H1 (cell line): Measurements from ENCODE around the gene SPRYD3. TPM values are rescaled to one million over a fixed set of nuclear protein-coding genes. Genes with fewer than 3 reads are reported as not detected.

Experiments used
- CTCF ChIA-PET: fragments of 300-600 bp; sonication (Branson Sonifier 250); formaldehyde crosslinking; loops from one replicate; lab custom pipeline; 2021; ENCODE audit not compliant: partially characterized antibody; lab: Charles Lee
- POLR2A ChIA-PET: fragments of 300-600 bp; sonication (Branson Sonifier 250); formaldehyde crosslinking; loops from one replicate; lab custom pipeline; 2021; ENCODE audit warnings: inconsistent platforms; ENCODE audit not compliant: partially characterized antibody; lab: Charles Lee
- DNase-seq, 2 experiments: peaks; one replicate each; pipeline versions ENCODE4 v3.0.0 to v3.0.0-alpha.2; 2010 to 2022; ENCODE audit warnings: low spot score in 2 of 2, low read depth in 1 of 2, mixed read lengths in 1 of 2
- FAIRE-seq: peaks from 2 replicates; lab custom pipeline; 2011; peaks lifted over from hg19 to GRCh38; lab: Jason Lieb, UNC
- H2AFZ ChIP-seq: 2 replicates; pipeline ENCODE4 v1.8.1; 2012; ENCODE audit warnings: low read length, inconsistent platforms
- H2AK5ac ChIP-seq: 2 replicates; pipeline ENCODE4 v1.6.1; 2013; ENCODE audit warnings: low read depth, low read length
- H2BK120ac ChIP-seq: replicated peaks from 2 replicates; pipeline ENCODE3; 2013; ENCODE audit warnings: low read depth, low read length, inconsistent platforms
- H2BK12ac ChIP-seq: 2 replicates; pipeline ENCODE4 v1.6.1; 2013; ENCODE audit warnings: low read depth, low read length
- H2BK15ac ChIP-seq: 2 replicates; pipeline ENCODE4 v1.6.1; 2013; ENCODE audit warnings: low read length
- H2BK20ac ChIP-seq: 2 replicates; pipeline ENCODE4 v1.6.1; 2013; ENCODE audit warnings: low read length
- H2BK5ac ChIP-seq: 2 replicates; pipeline ENCODE4 v1.6.1; 2013; ENCODE audit warnings: low read depth, low read length
- H3K14ac ChIP-seq: 2 replicates; pipeline ENCODE4 v1.6.1; 2013; ENCODE audit warnings: inconsistent platforms; ENCODE audit not compliant: insufficient read length
- H3K18ac ChIP-seq: 2 replicates; pipeline ENCODE4 v1.6.1; 2013; ENCODE audit warnings: low read length; ENCODE audit errors: extremely low read depth
- H3K23ac ChIP-seq: 2 replicates; pipeline ENCODE4 v1.6.1; 2013; ENCODE audit warnings: inconsistent platforms; ENCODE audit not compliant: insufficient read length
- H3K23me2 ChIP-seq: 2 replicates; pipeline ENCODE4 v1.6.1; 2013; ENCODE audit warnings: low read depth, low read length
- H3K27ac ChIP-seq: 2 replicates; pipeline ENCODE4 v1.6.1; 2011; ENCODE audit warnings: low read depth, low read length, inconsistent platforms
- H3K27me3 ChIP-seq, 4 experiments: replicated peaks in 1 of 4; 1 replicate in 1 of 4; 2 replicates in 3 of 4; pipeline versions ENCODE4 v1.6.1 to v1.8.1; 2011 to 2013; ENCODE audit warnings: low read length in 3 of 4, mild to moderate bottlenecking in 3 of 4, inconsistent platforms in 2 of 4, mixed read lengths in 2 of 4, moderate library complexity in 1 of 4; ENCODE audit not compliant: control insufficient read depth in 3 of 4, insufficient read depth in 3 of 4; ENCODE audit errors: extremely low read depth in 1 of 4
- H3K36me3 ChIP-seq, 4 experiments: 2 replicates each; pipeline versions ENCODE4 v1.6.1 to v1.8.1; 2011 to 2013; ENCODE audit warnings: mild to moderate bottlenecking in 4 of 4, low read length in 3 of 4, moderate library complexity in 2 of 4, control low read depth in 1 of 4, inconsistent platforms in 1 of 4; ENCODE audit not compliant: insufficient read depth in 4 of 4, control insufficient read depth in 2 of 4
- H3K4ac ChIP-seq: replicated peaks from 2 replicates; pipeline ENCODE3; 2013; ENCODE audit warnings: low read length, low read depth, mixed read lengths, inconsistent platforms; ENCODE audit not compliant: insufficient read length
- H3K4me1 ChIP-seq, 4 experiments: replicated peaks in 1 of 4; 1 replicate in 1 of 4; 2 replicates in 3 of 4; pipeline versions ENCODE4 v1.6.1 to v1.8.1; 2011 to 2013; ENCODE audit warnings: low read length in 3 of 4, inconsistent platforms in 2 of 4, mixed read lengths in 1 of 4; ENCODE audit not compliant: insufficient read depth in 4 of 4, control insufficient read depth in 3 of 4
- H3K4me2 ChIP-seq, 2 experiments: 2 replicates each; pipeline versions ENCODE4 v1.6.1 to v1.8.1; 2011 to 2013; ENCODE audit warnings: low read depth in 2 of 2, low read length in 2 of 2, control low read depth in 1 of 2, inconsistent platforms in 1 of 2, mild to moderate bottlenecking in 1 of 2; ENCODE audit not compliant: insufficient read depth in 1 of 2
- H3K4me3 ChIP-seq, 4 experiments: fragments of 200-600, 300-600 bp in 1 of 4; sonication (generic), shearing (Covaris generic), sonication (Bioruptor Twin) in 1 of 4; 2 replicates each; pipeline versions ENCODE4 v1.5.1 to v1.8.1; 2011 to 2016; ENCODE audit warnings: low read length in 4 of 4, low read depth in 3 of 4, control low read depth in 2 of 4, inconsistent platforms in 2 of 4, mild to moderate bottlenecking in 2 of 4, mixed read lengths in 1 of 4, moderate library complexity in 1 of 4; ENCODE audit not compliant: insufficient read depth in 2 of 4; ENCODE audit errors: extremely low read depth in 1 of 4
- H3K56ac ChIP-seq: replicated peaks from 2 replicates; pipeline ENCODE3; 2013; ENCODE audit warnings: low read depth, mild to moderate bottlenecking, mixed read lengths, low read length, inconsistent platforms; ENCODE audit not compliant: insufficient read length
- H3K79me1 ChIP-seq: 2 replicates; pipeline ENCODE4 v1.6.1; 2013; ENCODE audit warnings: low read depth, low read length, control low read depth
- H3K79me2 ChIP-seq, 2 experiments: 2 replicates each; pipeline versions ENCODE4 v1.6.1 to v1.8.1; 2012 to 2013; ENCODE audit warnings: low read length in 2 of 2, mild to moderate bottlenecking in 2 of 2, inconsistent platforms in 1 of 2; ENCODE audit not compliant: insufficient read depth in 2 of 2, control insufficient read depth in 1 of 2
- H3K9ac ChIP-seq, 4 experiments: replicated peaks in 1 of 4; 1 replicate in 1 of 4; 2 replicates in 3 of 4; pipeline versions ENCODE4 v1.6.1 to v1.8.1; 2011 to 2013; ENCODE audit warnings: low read depth in 3 of 4, low read length in 3 of 4, control low read depth in 2 of 4, mild to moderate bottlenecking in 2 of 4, moderate library complexity in 2 of 4, inconsistent platforms in 1 of 4; ENCODE audit errors: extremely low read depth in 1 of 4
- H3K9me3 ChIP-seq, 2 experiments: 2 replicates each; pipeline versions ENCODE4 v1.6.1 to v1.8.1; 2012 to 2013; ENCODE audit warnings: mild to moderate bottlenecking in 2 of 2, moderate library complexity in 2 of 2, control low read depth in 1 of 2, inconsistent platforms in 1 of 2, low read depth in 1 of 2, low read length in 1 of 2, mixed read lengths in 1 of 2; ENCODE audit not compliant: insufficient read depth in 2 of 2
- H4K20me1 ChIP-seq, 2 experiments: replicated peaks in 1 of 2; 2 replicates each; pipeline versions ENCODE3 to v1.8.1; 2011 to 2013; ENCODE audit warnings: inconsistent platforms in 2 of 2, low read length in 2 of 2, mild to moderate bottlenecking in 1 of 2; ENCODE audit not compliant: insufficient read depth in 2 of 2, control insufficient read depth in 1 of 2
- H4K5ac ChIP-seq: 2 replicates; pipeline ENCODE4 v1.6.1; 2013; ENCODE audit warnings: low read length, low read depth, mixed read lengths, inconsistent platforms; ENCODE audit not compliant: insufficient read length
- H4K8ac ChIP-seq: 2 replicates; pipeline ENCODE4 v1.8.0; 2013; ENCODE audit warnings: mild to moderate bottlenecking, moderate library complexity, low read length, inconsistent platforms; ENCODE audit not compliant: insufficient read depth; ENCODE audit errors: extremely low read depth
- H4K91ac ChIP-seq: replicated peaks from 2 replicates; pipeline ENCODE3; 2013; ENCODE audit warnings: low read length, mixed read lengths, inconsistent platforms; ENCODE audit not compliant: insufficient read length
- ASH2L ChIP-seq: fragments of 200-600, 300-600 bp; sonication (generic); IDR thresholded peaks from one replicate; pipeline ENCODE4 v1.7.1; 2017; ENCODE audit warnings: low read length
- BCL11A ChIP-seq, 2 experiments: IDR thresholded peaks; one replicate each; pipeline ENCODE4 v1.6.1; 2011; ENCODE audit warnings: low read depth in 2 of 2, low read length in 2 of 2, mild to moderate bottlenecking in 2 of 2
- BRCA1 ChIP-seq: IDR thresholded peaks from 2 replicates; pipeline ENCODE4 v1.6.1; 2012; ENCODE audit warnings: low read depth, low read length, improper control_type of control experiment
- EZH2 ChIP-seq: fragments of 200-600 bp; sonication (generic); IDR thresholded peaks from 2 replicates; pipeline ENCODE4 v1.7.1; 2012; ENCODE audit warnings: low read depth, mild to moderate bottlenecking, moderate library complexity, low read length, inconsistent platforms; ENCODE audit not compliant: severe bottlenecking
- JUND ChIP-seq: IDR thresholded peaks from 2 replicates; pipeline ENCODE4 v1.6.1; 2011; ENCODE audit warnings: mild to moderate bottlenecking, improper control_type of control experiment, low read length
- KDM4A ChIP-seq: IDR thresholded peaks from one replicate; pipeline ENCODE4 v1.7.1; 2012; ENCODE audit warnings: low read depth, mild to moderate bottlenecking, moderate library complexity, low read length, inconsistent platforms; ENCODE audit not compliant: severe bottlenecking
- POU5F1 ChIP-seq: IDR thresholded peaks from 2 replicates; pipeline ENCODE4 v1.6.1; 2011; ENCODE audit warnings: low read depth, mild to moderate bottlenecking, low read length, moderate library complexity
- RBBP5 ChIP-seq: IDR thresholded peaks from 2 replicates; pipeline ENCODE4 v1.7.1; 2012; ENCODE audit warnings: low read depth, mild to moderate bottlenecking, inconsistent platforms, low read length, moderate library complexity, borderline replicate concordance
- SAP30 ChIP-seq: fragments of 300-600 bp; sonication (generic); IDR thresholded peaks from 2 replicates; pipeline ENCODE4 v1.7.1; 2012; ENCODE audit warnings: low read length, moderate library complexity, mild to moderate bottlenecking, inconsistent platforms; ENCODE audit not compliant: insufficient read depth, insufficient replicate concordance
- WGBS, 2 experiments: shearing (Covaris generic) in 1 of 2; methylation state at CpG; one replicate each; pipeline versions ENCODE4 v1.1.6 to v1.1.7; 2013 to 2015; ENCODE audit warnings: low lambda C conversion rate in 2 of 2, mixed read lengths in 2 of 2, inconsistent platforms in 1 of 2, low coverage in 1 of 2, missing lambda C conversion rate in 1 of 2; ENCODE audit not compliant: insufficient replicate concordance in 2 of 2, insufficient coverage in 1 of 2, insufficient read length in 1 of 2; ENCODE audit errors: extremely low coverage in 1 of 2, missing lambda C conversion rate in 1 of 2; 5-methylcytosine and 5-hydroxymethylcytosine counted together
- polyA plus RNA-seq, 7 experiments: library from polyadenylated mRNA; depleted of rRNA in 3 of 7; stranded (reverse) in 5 of 7; unstranded in 2 of 7; fragments of >200 nt in 5 of 7; fragments of 200-250 nt in 2 of 7; gene quantifications; 1 replicate in 5 of 7; 2 replicates in 1 of 7; 4 replicates in 1 of 7; pipeline versions ENCODE4 v1.2.1 to v1.2.3, GENCODE V29; 2011 to 2013; ENCODE audit warnings: missing spikeins in 2 of 7, mixed read lengths in 2 of 7
- total RNA-seq: library from RNA; stranded (reverse); fragmentation: NEBNext Ultra II Directional; extraction: Animal tissue kit (Norgen Biotek cat#: 25700); gene quantifications from 2 replicates; pipeline ENCODE4 v1.2.1, GENCODE V29; 2021

The SPRYD3 gene
- total and polyA plus RNA-seq, 2 of the 8 experiments (the other 6 are each of a cell fraction or from before 2014, with no cell fraction given): 6.8 to 8.0 TPM

DNA sequence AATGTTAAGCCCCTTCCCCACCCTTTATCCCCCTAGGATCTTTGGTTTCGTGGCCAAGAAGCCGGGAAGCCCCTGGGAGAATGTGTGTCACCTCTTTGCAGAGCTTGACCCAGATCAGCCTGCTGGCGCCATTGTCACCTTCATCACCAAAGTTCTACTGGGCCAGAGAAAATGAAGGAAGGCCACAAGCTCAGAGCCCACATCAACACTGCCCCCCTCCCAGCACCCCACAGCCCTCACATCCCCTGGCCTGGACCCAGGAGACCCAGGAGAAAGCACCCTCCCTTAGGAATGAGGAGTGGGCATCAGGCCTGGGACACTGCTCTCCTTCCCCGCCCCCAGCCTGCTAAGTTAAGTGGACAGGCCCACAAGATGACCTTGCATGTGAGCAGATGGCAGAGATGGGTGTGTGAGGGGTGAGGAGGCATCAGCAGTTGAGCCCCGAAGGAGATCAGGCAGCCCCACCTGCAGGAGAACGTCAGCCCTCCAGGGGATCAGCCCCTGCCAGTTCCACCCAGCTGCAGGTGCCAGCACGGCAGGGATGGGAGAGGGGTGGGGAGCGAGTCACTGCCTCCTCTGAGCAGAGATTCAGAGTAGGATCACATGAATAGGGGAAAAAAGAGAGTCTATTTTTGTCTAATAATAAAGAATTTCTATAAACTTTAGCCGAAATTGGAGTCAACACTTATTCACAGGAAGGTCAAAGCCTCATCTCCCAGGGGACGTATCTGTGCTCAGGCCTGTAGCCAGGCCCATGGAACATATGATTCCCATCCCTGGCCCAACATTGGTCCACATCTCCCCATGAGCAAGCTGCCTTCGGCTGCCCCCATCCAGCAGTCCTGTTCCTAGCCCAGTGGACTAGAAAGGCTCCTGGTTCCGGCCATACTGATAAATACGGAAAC lies 15.2 kb downstream of the SPRYD3 start:
- no peak overlapping the region for H2BK5ac ChIP-seq
- CTCF ChIA-PET: interaction anchor here (0.5 to 22.4 kb wide), 16 partner anchors 15 to 1060 kb away, joined by 3 to 531 read pairs (median 14); partner anchors contain the start of genes CSAD, ESPL1, IGFBP6 and SOAT2
- H3K23me2 ChIP-seq: no peaks in the 10 kb centered on the region
- no peak overlapping the region for H3K14ac ChIP-seq
- peaks cover 0 to 3% (median under 1%) of the 10 kb centered on the region in 4 experiments; a peak in 3 of 7 replicates for H3K27me3 ChIP-seq
- no peak overlapping the region for H3K4me3 ChIP-seq
- H3K27ac ChIP-seq: no peak overlapping the region
- DNase-seq (no peak), FAIRE-seq (no peak)
- H4K20me1 ChIP-seq: peaks cover 0 to 2% of the 10 kb centered on the region in 2 experiments
- WGBS, 2 experiments: 88% methylated on average over 13 of the region's 13 CpGs; no CpG with 5 or more reads in 1 of the 2 experiments
- H2BK20ac ChIP-seq: no peak overlapping the region
- no peak overlapping the region for H2AFZ ChIP-seq
- no peaks in the 10 kb centered on the region for H3K79me2 ChIP-seq
- no peak overlapping the region for H2AK5ac ChIP-seq
- H4K8ac ChIP-seq: no peak overlapping the region
- H2BK120ac ChIP-seq: no peak overlapping the region
- no peak overlapping the region for H3K9ac ChIP-seq
- no peaks in the 10 kb centered on the region for H3K79me1 ChIP-seq
- H3K4me1 ChIP-seq: peaks cover 0 to 11% (median under 1%) of the 10 kb centered on the region in 4 experiments; a peak in 4 of 7 replicates
- H3K23ac ChIP-seq: no peak overlapping the region
- H3K4ac ChIP-seq: no peak overlapping the region
- H3K56ac ChIP-seq: no peak overlapping the region
- no peaks in the 10 kb centered on the region for H3K9me3 ChIP-seq
- no peak overlapping the region for H2BK12ac ChIP-seq
- POLR2A ChIA-PET: interaction anchor here (1.0 to 2.0 kb wide), 6 partner anchors 11 to 47 kb away, joined by 3 to 6 read pairs (median 3); partner anchors contain the start of genes SPRYD3 and TNS2
- H3K18ac ChIP-seq: no peak overlapping the region
- H3K4me2 ChIP-seq: no peak overlapping the region
- no peak overlapping the region for H4K5ac ChIP-seq
- H3K36me3 ChIP-seq: no peaks in the 10 kb centered on the region
- no peak overlapping the region for H2BK15ac ChIP-seq
- H4K91ac ChIP-seq: no peak overlapping the region
- TF ChIP-seq EZH2 (no peak), POU5F1 (no peak), ASH2L (no peak), BRCA1 (no peak), KDM4A (no peak), RBBP5 (no peak), JUND (no peak), BCL11A (IDR thresholded peaks at IDR 0.05; ENCODE audit: low read depth in 2 of 2, low read length in 2 of 2) (no peak), SAP30 (no peak)
